GM21825 (cell line): ENCODE data around the gene ITGA7.

Experiments used
- ATAC-seq: cut with Tn5 transposase; IDR thresholded peaks from one replicate; pipeline ENCODE4 v1.9.1; 2021; ENCODE audit warnings: mild to moderate bottlenecking, moderate library complexity; ENCODE audit not compliant: unreplicated experiment

Gene ITGA7

GRCh38 chr12:55707841-55708694 lies at the start of gene ITGA7:
ITGA7 (minus strand) TSS chr12:55707904; CDS start chr12:55707682, 222 bp downstream.
- no peak for ATAC-seq

- ATAC-seq, result no peak
Measured at GRCh38 chr12:55755246-55755645, 47.5 kb upstream of the ITGA7 start.

GRCh38 chr12:55748230-55748993 lies 40.7 kb upstream of the ITGA7 start:
- no peak for ATAC-seq

GRCh38 chr12:55746913-55747231 lies 39.2 kb upstream of the ITGA7 start:
- no peak for ATAC-seq

GRCh38 chr12:55746174-55746912 lies 38.6 kb upstream of the ITGA7 start:
- ATAC-seq, result no peak

- ATAC-seq, result no peak
Measured at GRCh38 chr12:55745361-55746173, 37.9 kb upstream of the ITGA7 start.

- no peak for ATAC-seq
Measured at GRCh38 chr12:55744340-55745030, 36.8 kb upstream of the ITGA7 start.

- peak; percentile 30 for ATAC-seq
Measured at GRCh38 chr12:55743406-55744339, 36.0 kb upstream of the ITGA7 start.

GRCh38 chr12:55742719-55743405 lies 35.2 kb upstream of the ITGA7 start, which contains the start of gene GDF11:
GDF11 (plus strand) TSS chr12:55743122; CDS start chr12:55743317, 195 bp downstream.
- ATAC-seq, result peak; percentile 30

GRCh38 chr12:55741931-55742680 lies 34.4 kb upstream of the ITGA7 start:
- ATAC-seq, result no peak

GRCh38 chr12:55739025-55739378 lies 31.3 kb upstream of the ITGA7 start:
- ATAC-seq, result no peak

GRCh38 chr12:55738123-55739024 lies 30.7 kb upstream of the ITGA7 start:
- ATAC-seq, result peak; percentile 81

- no peak for ATAC-seq
Measured at GRCh38 chr12:55737581-55738122, 29.9 kb upstream of the ITGA7 start.

GRCh38 chr12:55736780-55737580 lies 29.3 kb upstream of the ITGA7 start:
- no peak for ATAC-seq

GRCh38 chr12:55736076-55736475 lies 28.4 kb upstream of the ITGA7 start:
- no peak for ATAC-seq
